HG03108 (cell line): Measurements from ENCODE around the gene KEL.

Source experiments
- ATAC-seq: cut with Tn5 transposase; IDR thresholded peaks from one replicate; pipeline ENCODE4 v1.9.1; 2021; ENCODE audit warnings: moderate library complexity; ENCODE audit not compliant: unreplicated experiment

The KEL gene

DNA sequence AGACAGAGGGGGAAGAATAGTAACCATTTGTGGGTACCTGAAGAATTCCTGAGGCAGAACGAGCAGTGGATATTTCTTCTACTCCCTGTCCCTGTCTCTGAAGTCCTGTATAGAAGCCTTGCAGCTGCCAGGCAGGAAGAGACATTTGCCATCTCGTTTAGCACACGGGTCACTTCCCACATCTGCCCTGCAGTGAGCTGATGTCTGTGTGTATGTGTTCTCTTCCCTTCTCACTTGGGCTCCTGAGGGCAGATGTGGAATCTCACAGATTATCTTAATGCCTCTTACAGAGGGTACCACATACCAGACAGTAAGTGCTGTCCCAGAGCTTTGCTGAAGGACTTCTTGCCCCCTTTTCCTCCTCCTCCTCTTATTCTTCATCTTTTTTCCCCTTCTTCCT is 62.5 kb downstream of the KEL start:
- no peak for ATAC-seq

DNA sequence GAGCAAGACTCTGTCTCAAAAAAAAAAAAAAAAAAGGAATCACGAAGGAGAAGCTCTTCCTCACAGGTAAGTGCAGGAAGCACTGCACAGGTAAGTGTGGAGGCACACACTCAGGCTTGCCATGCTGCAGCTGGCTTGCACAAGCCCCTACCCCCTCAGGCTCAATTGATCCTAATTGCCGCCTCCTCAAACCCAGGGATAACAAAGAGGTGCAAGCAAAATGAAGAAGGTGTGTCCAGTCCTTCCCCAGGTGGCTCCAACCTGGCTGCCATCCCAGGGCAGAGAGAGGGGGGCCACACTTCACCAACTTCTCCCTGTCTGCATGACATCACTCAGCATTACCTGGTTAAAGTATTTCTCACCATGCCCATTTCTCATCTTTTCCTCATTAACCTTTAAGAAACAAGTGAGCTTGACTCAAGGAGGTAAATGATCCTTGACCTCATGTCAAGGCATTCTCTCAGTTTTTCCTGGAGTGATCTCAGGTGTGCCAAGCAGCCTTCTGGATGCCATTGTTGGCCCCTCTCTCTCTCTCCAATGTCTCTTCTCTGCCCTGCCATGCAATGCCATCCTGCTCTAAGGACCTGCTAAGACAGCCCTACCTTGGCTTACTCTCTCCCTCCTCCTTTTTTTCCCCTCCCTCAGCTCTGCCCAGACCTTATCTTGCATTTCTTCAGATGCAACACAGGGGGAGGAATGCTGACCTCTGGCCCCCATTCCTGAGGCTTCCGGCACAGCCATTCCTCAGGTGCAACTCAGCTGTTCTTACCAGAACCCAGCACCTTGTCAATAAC is 63.6 kb downstream of the KEL start:
- no peak for ATAC-seq

DNA sequence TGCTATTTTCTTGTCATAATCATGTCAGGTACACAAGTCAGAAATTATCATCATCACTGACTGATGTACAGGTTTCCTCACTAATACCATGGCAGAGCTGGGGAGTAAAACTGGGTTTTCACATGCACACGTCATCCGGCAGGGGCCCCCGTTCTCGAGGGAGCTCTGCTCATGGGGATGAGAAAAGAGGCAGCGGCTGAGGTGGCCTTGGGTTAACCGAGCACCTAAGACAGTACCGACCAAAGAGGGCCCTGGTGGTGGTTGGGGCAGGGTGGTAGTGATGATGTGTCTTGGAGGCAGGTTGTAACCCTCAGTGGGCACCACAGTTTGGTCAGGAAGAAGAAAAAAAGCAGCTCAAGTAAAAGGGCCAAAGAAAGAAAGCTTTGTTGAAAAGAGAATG is 64.5 kb downstream of the KEL start:
- no peak for ATAC-seq

DNA sequence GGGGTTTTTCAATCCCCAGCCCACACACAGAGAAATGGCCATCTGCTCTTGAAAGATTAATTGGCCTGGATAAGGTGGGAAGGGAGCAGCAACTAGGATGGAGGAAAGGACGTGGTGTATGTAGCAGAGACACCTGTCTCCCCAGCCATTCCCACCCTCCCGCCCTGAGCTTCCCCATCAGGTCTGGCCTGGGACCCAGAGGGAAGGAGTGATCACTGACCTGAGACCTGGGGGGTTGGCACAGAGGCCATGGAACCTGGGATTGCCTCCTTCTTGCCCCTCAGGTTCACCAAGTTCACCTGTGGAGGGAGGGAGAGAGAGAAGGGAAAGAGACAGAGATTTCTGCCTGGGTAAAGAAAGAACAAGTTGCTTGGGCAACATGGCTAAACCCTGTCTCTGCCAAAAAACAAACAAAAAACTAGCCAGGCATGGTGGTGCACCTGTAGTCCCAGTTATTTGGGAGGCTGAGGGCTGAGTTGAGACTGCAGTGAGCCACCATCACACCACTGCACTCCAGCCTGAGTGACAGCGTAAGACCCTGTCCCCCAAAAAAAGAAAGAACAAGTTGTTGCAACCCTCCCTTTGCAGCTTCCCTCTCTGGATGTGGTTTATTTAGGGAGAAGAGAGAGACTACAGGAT is 65.3 kb downstream of the KEL start:
- no peak for ATAC-seq

DNA sequence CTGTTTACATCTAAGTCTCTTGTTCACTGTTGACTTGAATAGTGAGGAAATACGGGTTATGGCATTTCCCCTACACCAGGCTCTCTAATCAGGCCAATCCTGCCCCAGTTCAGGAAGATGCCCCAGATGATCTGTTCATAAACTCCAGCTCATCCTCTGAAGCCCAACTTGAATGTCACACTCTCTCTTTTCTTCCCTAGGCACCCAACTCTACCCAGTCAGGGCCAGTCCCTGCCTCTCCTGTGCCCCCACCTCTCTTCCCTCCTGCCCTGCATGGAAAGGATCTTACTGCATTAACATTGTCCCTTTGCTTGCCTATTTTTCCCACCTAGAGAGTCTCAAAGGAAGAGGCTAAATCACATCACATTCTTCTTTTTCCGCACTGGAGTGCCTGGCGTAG is 66.0 kb downstream of the KEL start:
- ATAC-seq = no peak

DNA sequence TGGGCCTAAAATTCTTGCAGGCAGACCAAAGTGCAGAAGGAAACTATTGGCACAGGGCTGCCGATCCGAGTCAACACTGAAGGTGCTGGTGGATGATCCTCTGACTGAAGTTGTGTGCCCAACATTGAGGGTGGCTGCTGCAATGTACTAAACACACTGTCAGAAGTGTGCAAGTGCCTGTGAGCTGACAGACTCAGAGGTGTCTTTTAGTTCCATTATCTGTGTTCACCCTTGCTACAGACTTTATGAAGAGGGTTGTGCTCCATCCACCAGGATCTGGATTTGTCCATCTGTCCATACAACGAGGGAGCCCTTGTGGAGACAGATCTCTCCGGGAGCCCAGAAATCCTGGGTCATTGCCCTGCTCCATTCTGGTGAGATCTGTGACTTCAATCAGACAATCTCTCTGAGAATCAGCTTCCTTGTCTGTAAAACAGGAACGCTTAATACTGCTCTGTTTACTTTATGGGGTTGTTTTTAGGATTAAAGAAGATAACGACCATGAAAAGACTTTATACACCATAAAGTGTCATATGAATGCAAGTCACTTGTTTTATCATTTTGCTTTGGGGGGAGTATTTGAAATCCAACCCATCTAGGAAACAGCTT is 67.1 kb downstream of the KEL start:
- no peak for ATAC-seq

DNA sequence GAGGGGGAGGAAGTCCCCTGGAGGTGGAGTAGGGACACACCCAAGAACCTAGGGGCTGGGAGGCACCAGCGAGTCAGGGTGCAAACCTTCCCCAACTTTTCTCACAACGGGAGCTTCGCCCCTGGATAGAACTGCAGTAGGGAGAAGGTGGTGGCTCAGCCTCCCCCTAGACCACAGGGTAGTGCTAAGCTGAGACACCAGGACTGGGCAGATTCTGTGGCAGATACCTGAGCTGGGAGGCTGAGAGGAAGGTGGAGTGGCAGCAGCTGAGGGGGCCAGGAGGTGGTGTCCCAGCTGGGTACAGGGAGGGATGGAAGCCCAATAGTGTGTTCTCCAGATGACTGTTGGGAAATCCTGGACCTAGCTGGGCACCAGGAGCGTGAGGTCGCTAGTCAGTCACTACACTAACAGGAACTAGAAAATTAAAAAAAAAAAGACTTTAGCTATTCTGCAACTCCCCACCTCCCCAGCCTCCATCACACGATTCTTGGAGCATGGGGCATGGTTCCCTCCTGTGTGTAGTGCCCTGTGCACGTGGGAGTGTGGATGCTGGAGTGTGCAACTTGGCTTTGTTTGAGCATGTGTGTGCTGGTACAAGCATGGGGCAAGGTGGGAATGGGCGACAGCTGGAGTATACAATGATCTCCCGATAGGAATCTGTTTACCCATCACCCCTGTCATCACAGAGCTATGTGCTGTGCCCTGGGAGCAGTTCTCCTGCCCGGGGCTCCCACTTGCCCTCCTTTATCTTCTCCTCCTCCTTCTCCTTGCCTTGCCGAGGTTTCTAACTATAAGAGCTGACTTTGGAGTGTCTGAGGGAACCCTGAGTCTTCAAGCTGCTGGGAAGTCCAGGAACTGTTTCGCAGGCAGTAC is 67.8 kb downstream of the KEL start:
- no peak for ATAC-seq

DNA sequence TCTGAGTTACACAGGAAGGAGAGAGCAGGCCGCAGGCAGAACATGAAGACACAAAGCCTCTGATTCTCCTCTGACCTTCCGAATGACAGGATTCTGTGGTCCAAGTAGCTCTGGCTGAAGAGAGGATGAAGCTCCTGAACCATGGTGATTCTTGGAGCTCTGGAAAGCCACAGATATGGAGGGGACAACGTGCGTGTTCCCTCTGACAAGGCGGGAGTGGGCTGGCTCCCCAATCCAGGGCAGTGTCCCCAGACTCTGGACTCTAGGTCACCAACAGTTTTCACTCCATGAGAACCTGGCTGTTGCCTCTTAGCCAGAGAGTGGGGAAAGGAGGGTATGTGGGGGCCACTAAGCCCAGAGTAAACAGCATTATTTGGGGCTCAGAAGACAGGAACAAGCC is 69.2 kb downstream of the KEL start:
- ATAC-seq = no peak

DNA sequence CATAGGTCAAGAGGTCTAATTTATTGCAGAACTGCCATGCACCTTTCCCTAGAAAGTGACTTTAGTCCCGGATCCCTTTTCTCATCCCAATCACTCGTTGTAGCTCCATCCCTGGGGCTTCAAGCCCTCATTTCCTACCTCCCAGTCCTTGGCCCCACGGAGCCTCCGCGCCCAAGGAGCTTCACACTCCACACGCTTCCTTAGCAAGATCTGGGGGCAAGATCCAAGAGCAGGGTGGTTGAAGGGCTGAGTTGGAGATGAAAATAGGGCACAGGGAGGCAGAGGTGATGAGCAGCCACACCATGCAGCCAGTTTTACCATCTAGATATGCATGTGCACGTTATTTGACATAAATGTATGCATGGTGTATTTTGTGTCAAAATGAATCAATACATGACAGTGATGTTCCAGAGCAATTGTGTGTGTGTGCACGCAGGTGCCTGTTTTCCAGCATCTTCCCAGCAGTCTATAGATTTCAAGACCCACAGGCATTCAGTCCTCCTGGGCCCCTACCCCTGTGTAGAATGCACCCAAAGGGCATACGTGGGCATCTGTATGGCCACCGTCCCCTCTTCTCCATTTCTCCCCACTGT is 70.6 kb downstream of the KEL start:
- no peak for ATAC-seq
